Ecto neural progenitor cell (in vitro differentiated cells): ENCODE measurements around the gene SERP1.
"Not testable (repeated sequence)": the region's sequence is repeated elsewhere in the genome, so short reads cannot be mapped to it uniquely, and the experiment has no call there.

Experiments used
- DNase-seq: peaks from one replicate; pipeline ENCODE4 v3.0.0-alpha.2; 2018; ENCODE audit warnings: low spot score

The SERP1 gene

DNA sequence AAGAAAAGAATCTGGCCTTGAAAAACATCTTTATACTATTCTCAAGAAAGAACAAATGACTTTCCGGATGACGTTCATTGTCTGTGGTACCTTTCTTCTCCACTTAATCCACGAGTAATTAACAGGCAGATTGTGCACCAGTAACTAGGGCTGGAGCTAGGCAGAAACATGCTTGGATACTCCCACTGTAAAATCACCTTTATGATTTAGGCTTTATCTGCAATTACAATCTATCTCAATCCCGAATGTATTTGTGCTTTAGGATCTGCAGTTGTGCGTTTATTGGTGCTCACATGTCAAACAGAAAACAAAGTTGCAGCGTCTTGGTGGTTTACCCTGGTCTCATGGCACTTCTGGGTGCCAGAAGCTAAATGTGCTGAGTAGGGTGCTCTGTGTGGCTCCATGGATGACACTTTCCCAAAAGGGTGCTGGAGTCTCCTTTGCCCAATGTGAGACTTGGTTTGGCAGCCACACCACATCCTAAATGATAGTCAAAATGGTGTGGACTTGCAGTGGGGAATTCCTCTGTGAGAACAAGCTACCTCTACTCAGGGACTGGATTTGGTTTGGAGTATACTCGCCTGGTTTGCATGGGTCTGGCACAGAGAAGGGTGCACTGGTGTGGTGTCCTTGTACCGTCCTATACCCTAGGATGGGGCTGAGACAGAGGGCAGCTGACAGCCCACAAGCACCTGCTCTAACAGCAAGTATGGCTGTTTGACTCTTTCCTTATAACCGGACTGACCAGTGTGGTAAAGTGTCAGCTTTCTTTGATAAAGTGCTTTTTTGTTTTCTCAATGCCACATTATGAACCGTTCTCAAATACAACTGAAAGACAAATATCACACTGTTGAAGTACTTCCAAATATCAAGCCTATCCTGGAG, 7.7 kb downstream of the SERP1 start:
- no peak for DNase-seq

DNA sequence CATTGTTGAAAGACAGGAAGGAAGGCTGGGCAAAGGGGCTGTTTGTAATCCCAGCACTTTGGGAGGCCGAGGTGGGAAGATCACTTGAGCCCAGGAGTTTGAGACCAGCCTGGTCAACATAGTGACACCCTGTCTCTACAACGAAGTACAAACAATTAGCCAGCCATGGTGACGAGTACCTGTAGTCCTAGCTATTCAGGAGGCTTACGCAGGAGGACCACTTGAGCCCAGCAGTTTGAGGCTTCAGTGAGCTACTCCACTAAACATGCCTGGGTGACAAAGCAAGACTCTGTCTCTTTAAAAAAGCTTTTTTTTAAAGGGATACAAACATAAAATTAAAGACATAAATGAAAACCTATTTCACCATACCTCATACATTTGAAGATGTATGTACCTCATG, 11.1 kb downstream of the SERP1 start:
- no peak for DNase-seq

- no peak for DNase-seq
These were observed 14.5 kb downstream of the SERP1 start for GRCh38 chr3:150531775-150532174.

DNA sequence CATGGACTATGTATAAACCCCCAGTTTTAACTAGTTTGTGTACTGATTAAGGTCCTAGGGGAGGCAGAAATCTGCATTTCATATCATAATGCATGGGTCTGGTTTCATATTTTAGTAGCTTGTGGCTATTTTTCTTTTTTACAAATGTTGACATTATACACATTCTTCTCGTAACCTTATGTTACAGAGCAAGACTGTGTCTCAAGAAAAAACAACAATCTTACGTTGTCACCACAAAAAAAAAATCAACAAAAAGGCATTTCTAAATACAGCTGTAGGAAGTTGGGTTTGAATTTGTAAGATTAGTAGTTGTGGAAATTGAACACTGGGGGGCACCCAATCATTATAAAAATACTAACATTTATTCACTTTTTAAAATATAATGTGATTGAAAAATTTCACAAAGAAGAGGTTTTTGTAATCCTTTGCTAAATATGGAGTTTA, 17.9 kb downstream of the SERP1 start:
- no peak for DNase-seq

DNA sequence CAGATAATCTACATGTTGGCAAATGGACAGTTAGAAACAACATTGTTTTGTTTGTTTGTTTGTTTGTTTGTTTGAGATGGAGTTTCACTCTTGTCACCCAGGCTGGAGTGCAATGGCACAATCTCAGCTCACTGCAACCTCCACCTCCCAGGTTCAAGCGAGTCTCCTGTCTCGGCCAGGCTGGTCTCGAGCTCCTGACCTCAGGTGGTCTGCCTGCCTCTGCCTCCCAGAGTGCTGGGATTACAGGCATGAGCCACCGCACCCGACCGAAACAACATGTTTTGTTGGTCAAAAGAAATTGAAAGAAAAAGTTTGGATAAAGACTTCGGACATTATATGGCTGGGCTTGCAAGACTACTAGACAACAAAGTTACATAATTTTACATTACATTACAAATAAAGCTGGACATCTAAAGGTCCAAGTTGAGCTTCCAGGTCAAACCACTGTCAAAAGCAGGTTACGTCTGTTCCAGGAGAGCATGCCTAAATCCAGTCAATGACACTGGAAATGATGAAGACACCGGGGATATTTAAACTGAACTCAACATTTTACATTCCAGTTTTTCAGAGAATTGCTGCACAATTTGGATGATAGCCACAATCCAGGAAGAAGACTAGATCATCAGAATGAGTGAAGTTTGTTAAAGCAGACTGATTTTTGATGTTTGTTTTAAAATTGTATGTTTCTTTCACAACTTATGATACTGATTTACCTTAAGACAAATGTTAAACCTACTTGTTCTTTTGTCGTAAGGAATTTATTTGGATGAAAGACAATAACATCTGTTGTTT, 18.6 kb downstream of the SERP1 start:
- DNase-seq = no peak

DNA sequence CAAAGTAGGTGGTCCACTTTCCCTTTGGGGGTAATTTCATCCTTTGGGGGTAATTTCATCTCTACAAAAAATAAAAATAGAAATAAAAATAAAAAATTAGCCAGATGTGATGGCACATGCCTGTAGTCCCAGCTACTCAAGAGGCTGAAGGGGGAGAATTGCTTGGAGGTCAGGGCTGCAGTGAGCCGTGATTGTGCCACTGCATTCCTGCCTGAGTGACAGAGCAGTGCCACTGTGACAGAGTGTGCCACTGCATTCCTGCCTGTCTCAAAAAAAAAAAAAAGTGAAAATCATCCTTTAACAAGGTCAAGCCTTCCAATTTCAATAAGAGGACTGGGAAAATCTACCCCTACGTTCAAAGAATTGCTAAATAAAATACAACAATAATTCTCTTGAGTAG, 22.8 kb downstream of the SERP1 start:
- DNase-seq = no peak

- DNase-seq = no peak
These were observed 24.8 kb downstream of the SERP1 start for GRCh38 chr3:150521463-150521862.

DNA sequence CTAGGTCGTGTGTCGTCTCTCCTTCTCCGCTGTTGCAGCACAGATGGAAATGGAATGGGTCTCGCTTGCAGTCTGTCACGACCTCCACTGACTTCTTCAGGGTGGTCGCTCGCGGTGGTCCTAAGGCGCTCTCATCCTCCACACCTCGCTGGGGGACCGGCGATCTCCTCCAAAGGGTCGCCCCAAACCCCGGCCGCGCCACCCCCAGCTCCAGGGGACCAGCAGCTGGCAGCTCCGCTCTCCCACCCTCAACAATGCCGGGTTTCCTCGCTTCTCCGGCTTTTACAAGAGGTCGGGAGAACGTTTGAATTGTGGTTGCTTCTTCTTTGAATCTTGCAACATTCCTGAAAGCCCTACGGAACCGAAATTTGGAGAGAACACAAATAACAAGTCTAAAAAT, 25.9 kb downstream of the SERP1 start:
- DNase-seq = no peak

DNA sequence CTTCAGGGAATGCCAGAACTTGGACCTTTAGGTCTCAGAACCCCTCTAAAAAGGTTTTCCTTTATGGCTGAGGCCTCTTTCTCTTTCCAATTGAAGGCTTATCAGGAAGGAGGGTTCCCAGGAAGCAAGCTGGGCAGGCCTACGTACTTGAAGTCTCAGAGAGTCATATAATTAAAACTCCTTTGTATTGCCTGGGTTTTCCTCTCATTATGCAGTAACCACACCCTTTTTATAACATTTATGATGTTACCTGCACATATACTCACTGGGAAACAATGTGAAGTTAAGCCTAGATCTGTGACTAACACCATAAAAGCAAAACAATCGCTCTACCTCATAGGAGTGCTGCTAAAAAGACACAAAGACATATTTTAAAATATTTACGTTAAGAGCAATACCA, 27.3 kb downstream of the SERP1 start:
- DNase-seq = no peak

DNA sequence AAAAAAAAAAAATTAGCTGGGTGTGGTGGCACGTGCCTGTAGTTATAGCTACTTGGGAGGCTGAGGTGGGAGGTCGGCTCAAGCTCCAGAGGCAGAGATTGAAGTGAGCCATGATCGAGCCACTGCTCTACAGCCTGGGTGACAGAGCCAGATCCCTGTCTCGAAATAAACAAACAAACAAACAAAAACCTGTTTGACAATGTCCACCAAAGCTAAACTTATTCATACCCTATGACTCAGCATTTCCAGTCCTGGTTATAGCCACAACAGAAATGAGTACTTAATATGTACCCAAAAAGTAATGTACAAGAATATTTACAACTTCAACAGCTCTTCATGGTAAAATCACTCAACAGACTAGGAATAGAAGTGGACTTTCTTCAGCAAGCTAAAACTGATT, 31.1 kb downstream of the SERP1 start:
- DNase-seq = no peak

GRCh38 chr3:150511122-150511821, 35.0 kb downstream of the SERP1 start:
- DNase-seq = no peak

DNA sequence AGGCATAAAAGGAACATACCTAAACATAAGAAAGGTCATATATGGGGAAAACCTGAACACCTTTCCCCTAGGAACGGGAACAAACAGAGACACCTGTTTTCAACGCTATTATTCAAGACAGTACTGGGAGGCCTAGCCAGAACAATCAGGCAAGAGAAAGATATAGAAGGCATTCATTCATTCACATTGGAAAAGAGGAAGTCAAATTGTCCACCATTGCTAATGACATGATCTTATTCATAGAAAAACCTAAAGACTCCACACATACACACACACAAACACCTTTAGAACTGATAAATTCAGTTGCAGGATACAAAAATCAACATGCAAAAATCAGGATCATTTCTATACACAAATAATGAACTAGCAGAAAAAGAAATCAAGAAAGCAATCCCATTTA, 36.5 kb downstream of the SERP1 start:
- no peak for DNase-seq

DNA sequence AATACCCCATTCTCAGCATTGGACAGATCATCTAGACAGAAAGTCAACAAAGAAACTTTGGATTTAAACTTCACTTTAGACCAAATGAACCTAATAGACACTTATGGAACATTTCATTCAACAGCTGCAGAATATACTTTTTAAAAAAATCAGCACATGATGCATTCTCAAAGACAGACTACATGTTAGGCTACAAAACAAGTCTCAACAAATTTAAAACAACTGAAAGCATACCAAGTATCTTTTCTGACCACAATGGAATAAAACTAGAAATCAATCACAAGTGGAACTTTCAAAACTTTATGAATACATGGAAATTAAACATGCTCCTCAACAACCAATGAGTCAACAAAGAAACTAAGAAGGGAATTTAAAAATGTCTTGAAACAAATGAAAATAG, 37.9 kb downstream of the SERP1 start:
- no peak for DNase-seq

- DNase-seq = no peak
These were observed 41.8 kb downstream of the SERP1 start for GRCh38 chr3:150504483-150504882.

GRCh38 chr3:150503402-150504099, 42.7 kb downstream of the SERP1 start:
- DNase-seq = no peak

DNA sequence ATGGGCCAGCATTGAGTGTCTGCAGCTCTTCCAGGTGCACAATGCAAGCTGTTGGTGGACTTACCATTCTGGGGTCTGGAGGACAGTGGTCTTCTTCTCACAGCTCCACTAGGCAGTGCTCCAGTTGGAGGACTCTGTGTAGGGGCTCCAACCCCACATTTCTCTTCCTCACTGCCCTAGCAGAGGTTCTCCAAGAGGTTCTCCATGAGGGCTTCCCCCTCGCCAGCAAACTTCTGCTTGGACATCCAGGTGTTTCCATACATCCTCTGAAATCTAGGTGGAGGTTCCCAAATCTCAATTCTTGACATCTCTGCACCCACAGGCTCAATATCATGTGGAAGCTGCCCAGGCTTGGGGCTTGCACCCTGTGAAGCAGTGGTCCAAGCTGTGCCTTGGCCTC, 45.3 kb downstream of the SERP1 start:
- DNase-seq = not testable (repeated sequence)

- no peak for DNase-seq
These were observed 48.3 kb downstream of the SERP1 start for GRCh38 chr3:150497956-150498355.

DNA sequence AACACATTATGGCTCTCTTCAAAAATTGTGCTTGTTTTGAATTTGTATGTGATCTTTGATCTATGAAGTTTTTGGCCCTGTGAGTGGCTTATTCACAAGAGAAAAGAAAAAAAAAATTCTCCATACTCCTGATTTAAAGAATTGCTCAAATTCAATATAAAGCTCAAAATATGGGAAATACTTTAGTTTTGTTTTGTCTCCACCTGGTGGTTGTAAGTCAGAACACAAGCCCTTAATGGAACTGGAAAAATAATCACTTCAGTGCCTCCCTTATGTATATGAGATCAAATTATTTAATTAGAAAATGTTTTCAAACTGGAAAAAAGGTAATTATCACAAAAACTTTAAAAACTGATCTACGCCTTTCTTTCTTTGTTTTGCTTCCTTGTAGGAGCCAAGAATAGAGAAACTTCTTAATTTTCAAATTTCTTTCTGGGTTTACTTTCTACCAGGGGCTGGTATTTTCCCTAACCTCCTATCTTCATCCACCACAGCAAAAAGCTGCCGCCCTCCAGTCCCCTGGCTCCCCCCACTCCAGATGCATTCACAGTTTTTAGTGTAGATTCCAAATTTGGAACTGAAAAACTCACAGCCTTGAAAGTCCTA, 50.6 kb downstream of the SERP1 start:
- no peak for DNase-seq

- DNase-seq = no peak
These were observed 51.1 kb downstream of the SERP1 start for GRCh38 chr3:150495149-150495548.

DNA sequence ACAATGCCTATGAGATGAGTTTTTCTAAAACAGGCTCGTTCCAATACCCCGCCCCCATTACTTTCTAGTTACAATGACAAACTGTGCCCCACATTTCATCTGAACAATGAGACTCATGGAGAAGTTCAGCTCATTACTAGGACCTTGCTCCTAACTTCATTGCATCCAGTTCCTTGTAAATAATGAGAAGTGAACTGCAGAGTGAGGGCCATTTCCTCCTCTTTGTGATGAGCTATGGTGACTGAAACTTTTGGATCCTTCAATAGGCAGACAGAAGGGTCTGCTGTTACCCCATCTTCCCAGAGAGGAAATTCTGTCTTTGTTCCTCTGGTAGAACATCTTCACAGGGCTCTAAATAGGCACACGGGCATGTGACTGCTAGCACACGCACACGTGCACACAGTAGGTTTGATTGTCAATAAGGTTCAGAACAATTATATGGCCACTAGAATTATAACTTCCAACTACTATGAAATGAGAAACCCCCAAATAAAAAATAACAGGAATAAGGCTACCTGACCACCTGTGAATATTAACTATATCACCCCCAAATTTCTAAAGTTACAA, 51.8 kb downstream of the SERP1 start:
- DNase-seq = no peak
